HG02943 (cell line): ENCODE data around the gene FAM50B.

ENCODE experiments used
- ATAC-seq: cut with Tn5 transposase; IDR thresholded peaks from one replicate; pipeline ENCODE4 v1.9.1; 2021; ENCODE audit warnings: mild to moderate bottlenecking, low read depth, moderate library complexity; ENCODE audit not compliant: unreplicated experiment

FAM50B gene

GRCh38 chr6:3870528-3870925 is 21.4 kb downstream of the FAM50B start:
- no peak for ATAC-seq

GRCh38 chr6:3871515-3871914 is 22.3 kb downstream of the FAM50B start:
- no peak for ATAC-seq

- no peak for ATAC-seq
Measured at GRCh38 chr6:3871939-3872338, 22.8 kb downstream of the FAM50B start.

GRCh38 chr6:3872370-3872854 is 23.2 kb downstream of the FAM50B start:
- no peak for ATAC-seq

GRCh38 chr6:3873051-3873450 is 23.9 kb downstream of the FAM50B start:
- no peak for ATAC-seq

GRCh38 chr6:3874069-3874468 is 24.9 kb downstream of the FAM50B start:
- ATAC-seq, result no peak

- ATAC-seq, result no peak
Measured at GRCh38 chr6:3875486-3875885, 26.3 kb downstream of the FAM50B start.

- ATAC-seq, result no peak
Measured at GRCh38 chr6:3876101-3876500, 26.9 kb downstream of the FAM50B start.

- ATAC-seq, result no peak
Measured at GRCh38 chr6:3876866-3877265, 27.7 kb downstream of the FAM50B start.

GRCh38 chr6:3878048-3878666 is 29.0 kb downstream of the FAM50B start:
- ATAC-seq, result no peak

GRCh38 chr6:3879194-3879952 is 30.2 kb downstream of the FAM50B start:
- no peak for ATAC-seq

GRCh38 chr6:3881711-3882421 is 32.7 kb downstream of the FAM50B start:
- ATAC-seq, result no peak

GRCh38 chr6:3882431-3882830 is 33.3 kb downstream of the FAM50B start:
- ATAC-seq, result no peak

- no peak for ATAC-seq
Measured at GRCh38 chr6:3882866-3883265, 33.7 kb downstream of the FAM50B start.

GRCh38 chr6:3884007-3884745 is 35.0 kb downstream of the FAM50B start:
- no peak for ATAC-seq

- no peak for ATAC-seq
Measured at GRCh38 chr6:3885262-3886036, 36.3 kb downstream of the FAM50B start.

- no peak for ATAC-seq
Measured at GRCh38 chr6:3887150-3887700, 38.1 kb downstream of the FAM50B start.

- ATAC-seq, result no peak
Measured at GRCh38 chr6:3888153-3888957, 39.2 kb downstream of the FAM50B start.

GRCh38 chr6:3890047-3890446 is 40.9 kb downstream of the FAM50B start:
- no peak for ATAC-seq
